Measurements from ENCODE around the gene C5orf34. TPM values are rescaled to one million over a fixed set of nuclear protein-coding genes. Genes with fewer than 3 reads are reported as not detected.
A peak's percentile ranks its signal among the peaks of the same experiment; 100 is the strongest.

Gene C5orf34
- total RNA-seq, 1 experiment from 2014 or later = 9.4 TPM

- ChIA-PET CTCF (interaction anchor here (0.5 to 2.5 kb wide), 57 partner anchors 8 to 970 kb away, joined by 3 to 31 read pairs (median 4); partner anchors contain the start of genes C5orf34, CCL28, HMGCS1 and NIM1K), POLR2A (interaction anchor here (0.6 to 2.0 kb wide), 15 partner anchors 15 to 420 kb away, joined by 3 to 17 read pairs (median 5); partner anchors contain the start of genes C5orf34, HMGCS1, NNT and ZNF131)
- peak overlapping the region; percentile 100 for H3K27ac Mint-ChIP-seq
- ATAC-seq (peak; percentile 73), DNase-seq (ENCODE audit: low spot score) (peak; percentile 82)
- no peaks in the 10 kb centered on the region for H3K27me3 Mint-ChIP-seq (ENCODE audit: low read depth)
- H3K4me3 Mint-ChIP-seq = peak overlapping the region; percentile 98
- H3K9me3 Mint-ChIP-seq = no peaks in the 10 kb centered on the region
- H3K4me1 Mint-ChIP-seq = peaks cover 9% of the 10 kb centered on the region
- H3K36me3 Mint-ChIP-seq = peaks cover 2% of the 10 kb centered on the region
- TF ChIP-seq FOXP1 (CRISPR knock-in tag; IDR thresholded peaks at IDR 0.05; ENCODE audit: borderline replicate concordance) (no peak; the same call in 1 of the 2 replicates), FOXK1 (CRISPR knock-in tag; IDR thresholded peaks at IDR 0.05) (peak; percentile 12; the same call in 1 of the 2 replicates), MAX (CRISPR knock-in tag; IDR thresholded peaks at IDR 0.05) (peak; percentile 47; the same call in 1 of the 2 replicates), TEAD1 (CRISPR knock-in tag; IDR thresholded peaks at IDR 0.05) (peak; percentile 32; the same call in 1 of the 2 replicates), ARID4B (CRISPR knock-in tag; IDR thresholded peaks at IDR 0.05; ENCODE audit: borderline replicate concordance) (no peak), STAT6 (CRISPR knock-in tag; conservative IDR thresholded peaks at IDR 0.05; ENCODE audit: low read depth) (no peak), PRDM15 (CRISPR knock-in tag; IDR thresholded peaks at IDR 0.05) (0 out of 2 replicates have a peak, but pooled peaks have one; percentile 1), USF1 (CRISPR knock-in tag; IDR thresholded peaks at IDR 0.05) (no peak), ZNF532 (CRISPR knock-in tag; IDR thresholded peaks at IDR 0.05; ENCODE audit: borderline replicate concordance) (no peak), ZNF219 (CRISPR knock-in tag; IDR thresholded peaks at IDR 0.05; ENCODE audit: borderline replicate concordance) (no peak), E2F4 (CRISPR knock-in tag; IDR thresholded peaks at IDR 0.05; ENCODE audit: borderline replicate concordance, low read depth) (no peak), ZNF512 (CRISPR knock-in tag; IDR thresholded peaks at IDR 0.05; ENCODE audit: borderline replicate concordance) (no peak)
Measured at GRCh38 chr5:43484106-43484849, 30.7 kb downstream of the C5orf34 start.
